SK-N-SH (cell line): ENCODE results near the gene IL13. TPM values are rescaled to one million over a fixed set of nuclear protein-coding genes. Genes with fewer than 3 reads are reported as not detected.

Experiments used
- CTCF ChIA-PET: fragments of 300-600, 350-600 bp; formaldehyde crosslinking; extraction: SDS; loops from one replicate; lab custom pipeline; 2021; lab: Yijun Ruan, JAX
- POLR2A ChIA-PET: fragments of 350-600 bp; sonication (Branson Sonifier 250); formaldehyde crosslinking; extraction: SDS; loops from one replicate; lab custom pipeline; 2020; ENCODE audit warnings: antibody characterized with exemption, inconsistent platforms; lab: Yijun Ruan, JAX
- DNase-seq: peaks from one replicate; pipeline ENCODE4 v3.0.0; 2012
- H2AFZ ChIP-seq: fragments of 200-600 bp; sonication (generic); 2 replicates; pipeline ENCODE4 v1.8.1; 2016; ENCODE audit warnings: antibody characterized with exemption, mild to moderate bottlenecking, low read depth
- H3F3A ChIP-seq: fragments of 200-600 bp; sonication (generic); replicated peaks from 2 replicates; pipeline ENCODE3; 2016; ENCODE audit warnings: antibody characterized with exemption, mild to moderate bottlenecking; ENCODE audit not compliant: insufficient read depth
- H3K27ac ChIP-seq, 2 experiments: fragments of 200-500 bp in 1 of 2; fragments of 200-600 bp in 1 of 2; sonication (Bioruptor generic) in 1 of 2; sonication (generic), shearing (Covaris generic) in 1 of 2; 2 replicates each; pipeline versions ENCODE4 v1.5.1 to v1.6.1; 2014 to 2016; ENCODE audit warnings: low read depth in 2 of 2, inconsistent platforms in 1 of 2, low read length in 1 of 2, mild to moderate bottlenecking in 1 of 2, mixed read lengths in 1 of 2
- H3K27me3 ChIP-seq: fragments of 200-600 bp; sonication (generic), shearing (Covaris generic); 2 replicates; pipeline ENCODE4 v1.6.1; 2016; ENCODE audit warnings: mixed run types; ENCODE audit not compliant: insufficient read depth
- H3K36me3 ChIP-seq, 2 experiments: fragments of 200-500 bp in 1 of 2; fragments of 200-600 bp in 1 of 2; sonication (Bioruptor generic) in 1 of 2; sonication (generic) in 1 of 2; replicated peaks in 1 of 2; 2 replicates each; pipeline versions ENCODE3 to v1.5.1; 2014 to 2016; ENCODE audit warnings: low read length in 1 of 2, mild to moderate bottlenecking in 1 of 2; ENCODE audit not compliant: insufficient read depth in 2 of 2, control insufficient read depth in 1 of 2
- H3K4me1 ChIP-seq, 2 experiments: fragments of 200-500 bp in 1 of 2; fragments of 200-600 bp in 1 of 2; sonication (Bioruptor generic) in 1 of 2; sonication (generic), shearing (Covaris generic) in 1 of 2; 2 replicates each; pipeline versions ENCODE4 v1.5.1 to v1.6.1; 2014 to 2016; ENCODE audit warnings: low read depth in 1 of 2, low read length in 1 of 2, mixed run types in 1 of 2; ENCODE audit not compliant: insufficient read depth in 2 of 2, control insufficient read depth in 1 of 2
- H3K4me2 ChIP-seq: fragments of 200-600 bp; sonication (generic), shearing (Covaris generic); 2 replicates; pipeline ENCODE4 v1.6.1; 2017; ENCODE audit warnings: mixed run types
- H3K4me3 ChIP-seq, 2 experiments: fragments of 200-500 bp in 1 of 2; fragments of 200-600 bp in 1 of 2; sonication (Bioruptor generic) in 1 of 2; sonication (generic), shearing (Covaris generic) in 1 of 2; 2 replicates each; pipeline versions ENCODE4 v1.5.1 to v1.8.1; 2014 to 2016; ENCODE audit warnings: low read depth in 2 of 2, inconsistent platforms in 1 of 2, low read length in 1 of 2, mild to moderate bottlenecking in 1 of 2, mixed read lengths in 1 of 2, moderate library complexity in 1 of 2
- H3K79me2 ChIP-seq: fragments of 200-600 bp; sonication (generic); 2 replicates; pipeline ENCODE4 v1.8.1; 2017; ENCODE audit warnings: mild to moderate bottlenecking; ENCODE audit not compliant: insufficient read depth
- H3K9ac ChIP-seq: fragments of 200-600 bp; sonication (generic); 2 replicates; pipeline ENCODE4 v1.6.1; 2017; ENCODE audit warnings: mixed run types
- H3K9me2 ChIP-seq: fragments of 200-600 bp; sonication (generic); 2 replicates; pipeline ENCODE4 v1.6.1; 2017; ENCODE audit warnings: mixed run types
- H3K9me3 ChIP-seq: fragments of 200-600 bp; sonication (generic); 2 replicates; pipeline ENCODE4 v1.6.1; 2017; ENCODE audit warnings: mixed run types, mild to moderate bottlenecking, moderate library complexity
- H4K20me1 ChIP-seq: fragments of 200-600 bp; sonication (generic); 2 replicates; pipeline ENCODE4 v1.6.1; 2017; ENCODE audit warnings: mild to moderate bottlenecking, mixed run types; ENCODE audit not compliant: insufficient read depth
- CHD2 ChIP-seq: fragments of 150-350 bp; IDR thresholded peaks from 2 replicates; pipeline ENCODE4 v1.6.1; 2018; ENCODE audit warnings: low read length; ENCODE audit not compliant: partially characterized antibody
- ELF1 ChIP-seq: IDR thresholded peaks from 2 replicates; pipeline ENCODE4 v1.4.0; 2012
- FOXJ3 ChIP-seq: sonication (generic); formaldehyde crosslinking; IDR thresholded peaks from 2 replicates; pipeline ENCODE4 v1.5.1; 2020; ENCODE audit warnings: mild to moderate bottlenecking, missing genetic modification reagents
- FOXM1 ChIP-seq: IDR thresholded peaks from 2 replicates; pipeline ENCODE4 v1.4.0; 2012; ENCODE audit warnings: low read depth, mild to moderate bottlenecking
- GATA2 ChIP-seq: sonication (generic); formaldehyde crosslinking; IDR thresholded peaks from 2 replicates; pipeline ENCODE4 v1.5.0; 2020; ENCODE audit warnings: mild to moderate bottlenecking, missing genetic modification reagents
- JUND ChIP-seq: IDR thresholded peaks from 2 replicates; pipeline ENCODE4 v1.4.0; 2012
- MEF2A ChIP-seq: IDR thresholded peaks from 2 replicates; pipeline ENCODE4 v1.4.0; 2012; ENCODE audit warnings: low read depth, borderline replicate concordance
- NFIC ChIP-seq: IDR thresholded peaks from 2 replicates; pipeline ENCODE4 v1.4.0; 2012; ENCODE audit warnings: borderline replicate concordance
- POLR2AphosphoS5 ChIP-seq: IDR thresholded peaks from 2 replicates; pipeline ENCODE4 v1.6.1; 2012; ENCODE audit warnings: low read depth, low read length
- RAD21 ChIP-seq: IDR thresholded peaks from 2 replicates; pipeline ENCODE4 v1.6.1; 2012; ENCODE audit warnings: mild to moderate bottlenecking, low read length
- RCOR1 ChIP-seq: fragments of 150-350 bp; IDR thresholded peaks from 2 replicates; pipeline ENCODE4 v1.6.1; 2017; ENCODE audit warnings: antibody characterized with exemption, low read length
- RFX5 ChIP-seq: IDR thresholded peaks from 2 replicates; pipeline ENCODE4 v1.6.1; 2012; ENCODE audit warnings: mild to moderate bottlenecking, improper control_type of control experiment, low read length
- RXRA ChIP-seq: IDR thresholded peaks from 2 replicates; pipeline ENCODE4 v1.4.0; 2012; ENCODE audit warnings: low read depth, mild to moderate bottlenecking, borderline replicate concordance
- SIN3A ChIP-seq: IDR thresholded peaks from 2 replicates; pipeline ENCODE4 v1.6.1; 2012; ENCODE audit warnings: low read depth, mild to moderate bottlenecking, low read length, moderate library complexity, borderline replicate concordance
- SMC3 ChIP-seq: IDR thresholded peaks from 2 replicates; pipeline ENCODE4 v1.6.1; 2012; ENCODE audit warnings: low read depth, low read length, improper control_type of control experiment
- TCF12 ChIP-seq: IDR thresholded peaks from 2 replicates; pipeline ENCODE4 v1.4.0; 2012
- TEAD4 ChIP-seq: IDR thresholded peaks from 2 replicates; pipeline ENCODE4 v1.4.0; 2012; ENCODE audit warnings: mild to moderate bottlenecking, borderline replicate concordance; ENCODE audit not compliant: insufficient read depth
- YY1 ChIP-seq: IDR thresholded peaks from 2 replicates; pipeline ENCODE4 v1.4.0; 2012; ENCODE audit warnings: low read depth, mild to moderate bottlenecking
- WGBS: methylation state at CpG from one replicate; pipeline ENCODE4 v1.1.6; 2017; ENCODE audit warnings: low lambda C conversion rate; 5-methylcytosine and 5-hydroxymethylcytosine counted together
- polyA plus RNA-seq, 3 experiments: library from polyadenylated mRNA; depleted of rRNA; stranded (reverse); fragments of >200 nt; gene quantifications; 2 replicates each; pipeline ENCODE4 v1.2.3, GENCODE V29; 2012
- TF ChIP-seq, protein P1 (sequence below): fragments of 150-350 bp; IDR thresholded peaks from 2 replicates; pipeline ENCODE4 v1.6.1; 2017; ENCODE audit warnings: antibody characterized with exemption, low read length, low read depth, borderline replicate concordance
- TF ChIP-seq, protein P2 (sequence below): IDR thresholded peaks from 2 replicates; pipeline ENCODE4 v1.4.0; 2012; ENCODE audit warnings: low read depth, borderline replicate concordance
- TF ChIP-seq, protein P3 (sequence below): IDR thresholded peaks from 2 replicates; pipeline ENCODE4 v1.4.0; 2012; ENCODE audit warnings: low read depth

IL13 gene
- polyA plus RNA-seq, 1 of the 3 experiments (the other 2 are of a cell fraction), result 0.08 TPM

DNA sequence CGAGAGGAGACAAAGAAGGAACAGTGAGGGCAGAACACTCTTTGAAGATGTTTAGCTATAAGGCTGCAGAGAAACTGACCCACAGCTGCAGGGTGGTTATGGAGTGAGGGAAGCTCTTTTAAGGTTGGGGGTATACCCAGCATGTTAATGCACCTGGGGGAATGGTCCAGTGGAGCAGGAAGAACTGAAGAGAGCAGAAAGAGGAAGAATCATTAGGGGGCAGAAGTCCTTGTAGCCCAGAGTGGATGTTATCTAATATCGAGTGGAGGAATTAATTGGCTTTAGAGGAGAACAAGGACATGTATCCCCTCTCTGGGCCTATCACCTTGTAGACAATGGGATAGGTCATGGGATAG is 23.5 kb downstream of the IL13 start:
- DNase-seq, result no peak
- H2AFZ ChIP-seq, result no peak overlapping the region
- ChIA-PET POLR2A (no interaction called here), CTCF (interaction anchor here (0.8 to 1.2 kb wide), 2 partner anchors 155 to 181 kb away, joined by 3 read pairs; no protein-coding TSS in a partner anchor)
- no peaks in the 10 kb centered on the region for H3K36me3 ChIP-seq
- no peak overlapping the region for H3K4me2 ChIP-seq
- TF ChIP-seq, protein P1, sequence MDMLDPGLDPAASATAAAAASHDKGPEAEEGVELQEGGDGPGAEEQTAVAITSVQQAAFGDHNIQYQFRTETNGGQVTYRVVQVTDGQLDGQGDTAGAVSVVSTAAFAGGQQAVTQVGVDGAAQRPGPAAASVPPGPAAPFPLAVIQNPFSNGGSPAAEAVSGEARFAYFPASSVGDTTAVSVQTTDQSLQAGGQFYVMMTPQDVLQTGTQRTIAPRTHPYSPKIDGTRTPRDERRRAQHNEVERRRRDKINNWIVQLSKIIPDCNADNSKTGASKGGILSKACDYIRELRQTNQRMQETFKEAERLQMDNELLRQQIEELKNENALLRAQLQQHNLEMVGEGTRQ, result no peak
- no peak for TF ChIP-seq SIN3A
- TF ChIP-seq JUND, result no peak
- TF ChIP-seq RCOR1, result no peak
- TF ChIP-seq SMC3, result no peak
- TF ChIP-seq CHD2, result no peak
- TF ChIP-seq NFIC, result no peak
- no peak for TF ChIP-seq GATA2 (CRISPR knock-in tag)
- TF ChIP-seq TEAD4, result no peak
- TF ChIP-seq YY1, result no peak
- no peak for TF ChIP-seq ELF1
- no peaks in the 10 kb centered on the region for H4K20me1 ChIP-seq
- H3K9me3 ChIP-seq, result no peaks in the 10 kb centered on the region
- H3K4me3 ChIP-seq, result no peak overlapping the region
- no peak overlapping the region for H3K27ac ChIP-seq
- WGBS, result 77% methylated on average over 2 of the region's 2 CpGs
- peaks cover 0 to 16% of the 10 kb centered on the region in 2 experiments; a peak in 2 of 4 replicates for H3K4me1 ChIP-seq
- no peaks in the 10 kb centered on the region for H3K27me3 ChIP-seq
- no peaks in the 10 kb centered on the region for H3K9me2 ChIP-seq
- no peak overlapping the region for H3K9ac ChIP-seq
- no peaks in the 10 kb centered on the region for H3K79me2 ChIP-seq
- H3F3A ChIP-seq, result peaks cover 13% of the 10 kb centered on the region

DNA sequence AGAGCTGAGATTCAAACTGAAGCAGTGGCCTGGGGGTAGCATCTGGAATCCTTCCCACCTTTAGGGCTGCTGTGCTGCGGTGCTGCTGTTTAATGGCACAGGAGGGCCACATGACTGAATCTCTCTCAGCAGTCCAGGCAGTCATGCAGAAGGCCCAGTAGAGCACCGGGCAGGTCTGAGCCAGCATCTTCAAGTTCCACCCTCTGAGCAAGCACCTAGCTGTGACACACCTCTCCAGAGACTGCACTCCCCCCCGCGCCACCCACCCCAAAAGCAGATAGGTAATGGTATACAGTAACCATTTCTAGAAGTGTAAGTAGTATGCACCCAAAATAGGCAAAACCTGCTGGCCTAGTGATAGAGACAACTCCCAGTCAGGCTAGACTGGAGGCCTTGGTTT is 24.0 kb downstream of the IL13 start:
- no peak overlapping the region for H2AFZ ChIP-seq
- no peak overlapping the region for H3K27ac ChIP-seq
- no peaks in the 10 kb centered on the region for H3K36me3 ChIP-seq
- no peak for DNase-seq
- TF ChIP-seq RFX5 (no peak), RAD21 (no peak), SIN3A (no peak), SMC3 (no peak), MEF2A (no peak), JUND (no peak), FOXM1 (no peak), TCF12 (no peak), GATA2 (CRISPR knock-in tag) (no peak), RXRA (no peak), FOXJ3 (CRISPR knock-in tag) (no peak), CHD2 (no peak), NFIC (no peak), RCOR1 (no peak), POLR2AphosphoS5 (no peak)
- TF ChIP-seq, protein P1, result no peak
- TF ChIP-seq, protein P2, sequence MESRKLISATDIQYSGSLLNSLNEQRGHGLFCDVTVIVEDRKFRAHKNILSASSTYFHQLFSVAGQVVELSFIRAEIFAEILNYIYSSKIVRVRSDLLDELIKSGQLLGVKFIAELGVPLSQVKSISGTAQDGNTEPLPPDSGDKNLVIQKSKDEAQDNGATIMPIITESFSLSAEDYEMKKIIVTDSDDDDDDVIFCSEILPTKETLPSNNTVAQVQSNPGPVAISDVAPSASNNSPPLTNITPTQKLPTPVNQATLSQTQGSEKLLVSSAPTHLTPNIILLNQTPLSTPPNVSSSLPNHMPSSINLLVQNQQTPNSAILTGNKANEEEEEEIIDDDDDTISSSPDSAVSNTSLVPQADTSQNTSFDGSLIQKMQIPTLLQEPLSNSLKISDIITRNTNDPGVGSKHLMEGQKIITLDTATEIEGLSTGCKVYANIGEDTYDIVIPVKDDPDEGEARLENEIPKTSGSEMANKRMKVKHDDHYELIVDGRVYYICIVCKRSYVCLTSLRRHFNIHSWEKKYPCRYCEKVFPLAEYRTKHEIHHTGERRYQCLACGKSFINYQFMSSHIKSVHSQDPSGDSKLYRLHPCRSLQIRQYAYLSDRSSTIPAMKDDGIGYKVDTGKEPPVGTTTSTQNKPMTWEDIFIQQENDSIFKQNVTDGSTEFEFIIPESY, result no peak
- TF ChIP-seq, protein P3, sequence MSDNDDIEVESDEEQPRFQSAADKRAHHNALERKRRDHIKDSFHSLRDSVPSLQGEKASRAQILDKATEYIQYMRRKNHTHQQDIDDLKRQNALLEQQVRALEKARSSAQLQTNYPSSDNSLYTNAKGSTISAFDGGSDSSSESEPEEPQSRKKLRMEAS, result no peak
- WGBS, result 80% methylated on average over 1 of the region's 4 CpGs
- H3K4me3 ChIP-seq, result no peak overlapping the region
- no peaks in the 10 kb centered on the region for H4K20me1 ChIP-seq
- peaks cover 9% of the 10 kb centered on the region for H3F3A ChIP-seq
- H3K79me2 ChIP-seq, result no peaks in the 10 kb centered on the region
- no peaks in the 10 kb centered on the region for H3K27me3 ChIP-seq
- H3K4me1 ChIP-seq, result peaks cover 0 to 12% of the 10 kb centered on the region in 2 experiments; a peak in 2 of 4 replicates
- no peaks in the 10 kb centered on the region for H3K9me2 ChIP-seq
- H3K4me2 ChIP-seq, result no peak overlapping the region
- H3K9ac ChIP-seq, result no peak overlapping the region
- ChIA-PET CTCF (interaction anchor here (0.8 to 1.2 kb wide), 2 partner anchors 155 to 181 kb away, joined by 3 read pairs; no protein-coding TSS in a partner anchor), POLR2A (no interaction called here)
- H3K9me3 ChIP-seq, result no peaks in the 10 kb centered on the region
